HCT116 (cell line): ENCODE measurements around the gene SPHK1. TPM values are rescaled to one million over a fixed set of nuclear protein-coding genes. Genes with fewer than 3 reads are reported as not detected.

Experiments
- ATAC-seq: fragments of 200-7000 bp; cut with Tn5 transposase; 2 replicates; pipeline ENCODE4 v1.9.1; 2020; ENCODE audit warnings: mild to moderate bottlenecking, moderate library complexity
- BruUV-seq: library from RNA; stranded (reverse); fragments of 400-500 nt; replicated peaks from 2 replicates; lab custom pipeline; 2021; lab: Mats Ljungman, UMichigan
- CTCF ChIA-PET: fragments of 300-600 bp; sonication (Branson Sonifier 250); formaldehyde crosslinking; loops from one replicate; lab custom pipeline; 2021; ENCODE audit warnings: antibody characterized with exemption; lab: Charles Lee
- POLR2A ChIA-PET: fragments of 300-600, 350-600 bp; sonication (Branson Sonifier 250); formaldehyde crosslinking; loops from one replicate; lab custom pipeline; 2021; ENCODE audit warnings: antibody characterized with exemption; lab: Charles Lee
- RAD21 ChIA-PET, 2 experiments: fragments of 300-600 bp; sonication (Branson Sonifier 250); formaldehyde crosslinking; loops; one replicate each; lab custom pipeline; 2023; ENCODE audit warnings: low total read pairs in 2 of 2; ENCODE audit not compliant: uncharacterized antibody in 2 of 2, unreplicated experiment in 2 of 2, low non-redundant PET in 1 of 2; lab: Charles Lee
- DNase-seq: peaks from one replicate; pipeline ENCODE4 v3.0.0-alpha.2; 2010; ENCODE audit warnings: low read depth, low spot score
- H2AFZ ChIP-seq: fragments of 200-600 bp; shearing (Covaris generic), sonication (generic); 2 replicates; pipeline ENCODE4 v1.6.1; 2017; ENCODE audit warnings: low read depth, mixed run types, mixed read lengths, antibody characterized with exemption, low read length; ENCODE audit not compliant: poor library complexity, severe bottlenecking
- H3K27ac ChIP-seq: 2 replicates; pipeline ENCODE4 v1.5.1; 2012; ENCODE audit warnings: low read depth, low read length
- H3K27me3 ChIP-seq: fragments of 200-600 bp; sonication (generic); 2 replicates; pipeline ENCODE4 v1.6.1; 2016; ENCODE audit warnings: mixed run types, low read length, mixed read lengths; ENCODE audit not compliant: insufficient read depth
- H3K36me3 ChIP-seq, 2 experiments: fragments of 200-500 bp in 1 of 2; fragments of 200-600 bp in 1 of 2; sonication (Bioruptor generic) in 1 of 2; sonication (generic) in 1 of 2; 2 replicates each; pipeline versions ENCODE4 v1.5.1 to v1.6.1; 2014 to 2016; ENCODE audit warnings: low read length in 2 of 2, inconsistent platforms in 1 of 2, mixed read lengths in 1 of 2, mixed run types in 1 of 2; ENCODE audit not compliant: insufficient read depth in 2 of 2, control insufficient read depth in 1 of 2
- H3K4me1 ChIP-seq, 2 experiments: fragments of 200-600 bp in 1 of 2; sonication (generic) in 1 of 2; 2 replicates each; pipeline versions ENCODE4 v1.5.1 to v1.6.1; 2012 to 2017; ENCODE audit warnings: low read length in 2 of 2, inconsistent platforms in 1 of 2, mild to moderate bottlenecking in 1 of 2, mixed read lengths in 1 of 2, mixed run types in 1 of 2, moderate library complexity in 1 of 2; ENCODE audit not compliant: insufficient read depth in 2 of 2, control insufficient read depth in 1 of 2
- H3K4me2 ChIP-seq: fragments of 200-600 bp; sonication (generic); 2 replicates; pipeline ENCODE4 v1.6.1; 2017; ENCODE audit warnings: mixed run types, low read length, mixed read lengths
- H3K4me3 ChIP-seq, 2 experiments: fragments of 200-600 bp in 1 of 2; sonication (generic) in 1 of 2; replicated peaks in 1 of 2; 2 replicates each; pipeline ENCODE4 v1.5.1; 2011 to 2016; ENCODE audit warnings: low read length in 2 of 2, control low read depth in 1 of 2, low read depth in 1 of 2, mild to moderate bottlenecking in 1 of 2, mixed read lengths in 1 of 2, mixed run types in 1 of 2
- H3K79me2 ChIP-seq: fragments of 200-600 bp; sonication (generic); 2 replicates; pipeline ENCODE4 v1.6.1; 2017; ENCODE audit warnings: mild to moderate bottlenecking, mixed run types, low read length, moderate library complexity, mixed read lengths; ENCODE audit not compliant: insufficient read depth
- H3K9ac ChIP-seq: fragments of 200-600 bp; sonication (generic); 2 replicates; pipeline ENCODE4 v1.6.1; 2016; ENCODE audit warnings: low read length, mixed read lengths
- H3K9me2 ChIP-seq: fragments of 200-600 bp; sonication (generic), shearing (Covaris generic); 2 replicates; pipeline ENCODE4 v1.6.1; 2017; ENCODE audit warnings: mixed run types, mild to moderate bottlenecking, moderate library complexity; ENCODE audit not compliant: insufficient read depth
- H3K9me3 ChIP-seq, 2 experiments: fragments of 200-500 bp in 1 of 2; fragments of 200-600 bp in 1 of 2; sonication (Bioruptor generic) in 1 of 2; sonication (generic) in 1 of 2; 2 replicates each; pipeline ENCODE4 v1.6.1; 2014 to 2017; ENCODE audit warnings: low read length in 2 of 2, mixed read lengths in 2 of 2, inconsistent platforms in 1 of 2, low read depth in 1 of 2, mild to moderate bottlenecking in 1 of 2, mixed run types in 1 of 2, moderate library complexity in 1 of 2; ENCODE audit not compliant: control insufficient read depth in 1 of 2, insufficient read depth in 1 of 2
- H4K20me1 ChIP-seq: fragments of 200-600 bp; sonication (generic), shearing (Covaris generic); 2 replicates; pipeline ENCODE4 v1.6.1; 2017; ENCODE audit warnings: mixed run types, mild to moderate bottlenecking, moderate library complexity; ENCODE audit not compliant: insufficient read depth
- CBX3 ChIP-seq: IDR thresholded peaks from 2 replicates; pipeline ENCODE4 v1.6.1; 2012; ENCODE audit warnings: low read depth
- POLR2A ChIP-seq: IDR thresholded peaks from 2 replicates; pipeline ENCODE4 v1.7.0; 2011; ENCODE audit warnings: borderline replicate concordance; ENCODE audit not compliant: insufficient read depth, insufficient read length; ENCODE audit errors: extremely low read depth
- POLR2AphosphoS5 ChIP-seq: IDR thresholded peaks from 2 replicates; pipeline ENCODE4 v1.6.1; 2011; ENCODE audit warnings: mild to moderate bottlenecking, low read depth, low read length, moderate library complexity
- RAD21 ChIP-seq: IDR thresholded peaks from 2 replicates; pipeline ENCODE4 v1.6.1; 2012; ENCODE audit warnings: low read depth, mild to moderate bottlenecking
- TCF7L2 ChIP-seq: IDR thresholded peaks from 2 replicates; pipeline ENCODE4 v1.7.0; 2011; ENCODE audit warnings: borderline replicate concordance, inconsistent platforms; ENCODE audit not compliant: insufficient read depth, insufficient read length; ENCODE audit errors: extremely low read depth
- ZBTB33 ChIP-seq: IDR thresholded peaks from 2 replicates; pipeline ENCODE4 v1.6.1; 2011; ENCODE audit warnings: mild to moderate bottlenecking, low read length, moderate library complexity; ENCODE audit not compliant: insufficient replicate concordance; ENCODE audit errors: extremely low read depth
- ZFX ChIP-seq: fragments of 450-650 bp; IDR thresholded peaks from 2 replicates; pipeline ENCODE4 v1.6.1; 2017
- ZNF274 ChIP-seq: fragments of 200-500 bp; sonication (Bioruptor generic); IDR thresholded peaks from 2 replicates; pipeline ENCODE4 v1.6.1; 2014; ENCODE audit warnings: mild to moderate bottlenecking, low read depth, low read length, inconsistent platforms
- intact Hi-C: fragments of 100-400 bp; cut with micrococcal nuclease; formaldehyde crosslinking; loops from 2 replicates; pipeline ENCODE4 v1.10.0; 2022
- total RNA-seq: library from RNA; stranded (reverse); gene quantifications from one replicate; pipeline ENCODE4 v1.2.1, GENCODE V29; 2021; ENCODE audit not compliant: unreplicated experiment
- TF ChIP-seq, protein P1 (sequence below), 3 experiments: fragments of 200-600 bp in 1 of 3; sonication (generic) in 1 of 3; IDR thresholded peaks in 2 of 3; conservative IDR thresholded peaks in 1 of 3; 2 replicates each; pipeline ENCODE4 v1.5.1; 2012 to 2017; ENCODE audit warnings: low read depth in 2 of 3, low read length in 2 of 3, antibody characterized with exemption in 1 of 3, borderline replicate concordance in 1 of 3, control low read depth in 1 of 3, mild to moderate bottlenecking in 1 of 3, mixed read lengths in 1 of 3, mixed run types in 1 of 3, moderate library complexity in 1 of 3; ENCODE audit not compliant: insufficient read depth in 1 of 3

SPHK1 gene
- total RNA-seq, 1 experiment from 2014 or later, result 4.6 TPM

- Histone ChIP-seq H3K4me2 (peak overlapping the region; percentile 98), H2AFZ (no peak overlapping the region), H3K9me3 (no peaks in the 10 kb centered on the region), H3K9ac (peak overlapping the region; percentile 64), H3K4me3 (peak overlapping the region; percentile 56 to 73), H3K36me3 (no peaks in the 10 kb centered on the region), H4K20me1 (no peaks in the 10 kb centered on the region), H3K9me2 (no peaks in the 10 kb centered on the region), H3K79me2 (no peaks in the 10 kb centered on the region), H3K27me3 (peaks cover 11% of the 10 kb centered on the region; the same call in 1 of the 2 replicates), H3K4me1 (peaks cover 26 to 41% of the 10 kb centered on the region in 2 experiments), H3K27ac (peak overlapping the region; percentile 25; the same call in 1 of the 2 replicates)
- TF ChIP-seq CBX3 (no peak), ZBTB33 (no peak), POLR2A (no peak), RAD21 (no peak), TCF7L2 (no peak), ZFX (no peak), POLR2AphosphoS5 (no peak), ZNF274 (no peak)
- TF ChIP-seq, protein P1, sequence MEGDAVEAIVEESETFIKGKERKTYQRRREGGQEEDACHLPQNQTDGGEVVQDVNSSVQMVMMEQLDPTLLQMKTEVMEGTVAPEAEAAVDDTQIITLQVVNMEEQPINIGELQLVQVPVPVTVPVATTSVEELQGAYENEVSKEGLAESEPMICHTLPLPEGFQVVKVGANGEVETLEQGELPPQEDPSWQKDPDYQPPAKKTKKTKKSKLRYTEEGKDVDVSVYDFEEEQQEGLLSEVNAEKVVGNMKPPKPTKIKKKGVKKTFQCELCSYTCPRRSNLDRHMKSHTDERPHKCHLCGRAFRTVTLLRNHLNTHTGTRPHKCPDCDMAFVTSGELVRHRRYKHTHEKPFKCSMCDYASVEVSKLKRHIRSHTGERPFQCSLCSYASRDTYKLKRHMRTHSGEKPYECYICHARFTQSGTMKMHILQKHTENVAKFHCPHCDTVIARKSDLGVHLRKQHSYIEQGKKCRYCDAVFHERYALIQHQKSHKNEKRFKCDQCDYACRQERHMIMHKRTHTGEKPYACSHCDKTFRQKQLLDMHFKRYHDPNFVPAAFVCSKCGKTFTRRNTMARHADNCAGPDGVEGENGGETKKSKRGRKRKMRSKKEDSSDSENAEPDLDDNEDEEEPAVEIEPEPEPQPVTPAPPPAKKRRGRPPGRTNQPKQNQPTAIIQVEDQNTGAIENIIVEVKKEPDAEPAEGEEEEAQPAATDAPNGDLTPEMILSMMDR (IDR thresholded peaks at IDR 0.05 in 2 of 3, conservative IDR thresholded peaks at IDR 0.05 in 1 of 3; ENCODE audit: borderline replicate concordance in 1 of 3, insufficient read depth in 1 of 3, low read depth in 2 of 3, low read length in 2 of 3), result no peak
- no TSS peak for BruUV-seq
- intact Hi-C loops, result no loop called here
- ChIA-PET POLR2A (no interaction called here), CTCF (interaction anchor here (4.7 to 5.3 kb wide), 2 partner anchors 12 to 18 kb away, joined by 40 to 42 read pairs; no protein-coding TSS in a partner anchor), RAD21 (no interaction called here)
- ATAC-seq (no peak), DNase-seq (no peak)
These were observed 2.0 kb upstream of the SPHK1 start for GRCh38 chr17:76382351-76382802.
